RWPE1 (cell line): Measurements from ENCODE around the gene PLA2G4E.

Source experiments
- CTCF ChIA-PET: fragments of 350-600 bp; sonication (Branson Sonifier 250); formaldehyde crosslinking; extraction: SDS; loops from one replicate; lab custom pipeline; 2021; lab: Yijun Ruan, JAX
- POLR2A ChIA-PET: fragments of 400-600 bp; formaldehyde crosslinking; extraction: SDS; loops from one replicate; lab custom pipeline; 2020; ENCODE audit warnings: antibody characterized with exemption; ENCODE audit not compliant: low non-redundant PET; lab: Yijun Ruan, JAX
- DNase-seq: peaks from one replicate; pipeline ENCODE4 v3.0.0; 2012; ENCODE audit warnings: low spot score
- H3K27ac ChIP-seq: fragments of 450-650 bp; 2 replicates; pipeline ENCODE4 v1.5.1; 2017
- TF ChIP-seq, protein P1 (sequence below): fragments of 450-650 bp; conservative IDR thresholded peaks from 2 replicates; pipeline ENCODE4 v1.5.1; 2017; ENCODE audit warnings: low read depth, mild to moderate bottlenecking

Gene PLA2G4E

DNA sequence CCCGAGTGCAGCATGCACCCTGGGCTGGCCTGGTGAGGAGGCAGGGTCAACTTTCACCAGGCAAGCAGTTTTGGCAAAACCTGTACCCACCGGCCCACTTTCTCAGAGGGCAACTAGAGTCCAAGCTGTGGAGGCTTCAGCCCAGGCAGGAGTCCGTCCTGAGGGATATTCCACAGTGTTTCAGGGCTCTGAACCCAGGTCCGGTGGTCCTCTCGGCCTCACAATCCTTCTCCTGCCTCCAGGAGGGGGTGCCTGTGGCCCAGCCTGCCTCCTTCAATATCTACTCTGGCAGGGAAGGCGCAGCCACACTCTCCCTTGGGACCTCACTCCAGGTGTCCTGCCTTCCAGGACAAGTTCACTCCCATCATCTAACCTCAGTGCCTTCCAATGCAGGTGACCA is 3.9 kb downstream of the PLA2G4E start:
- ChIA-PET CTCF (no interaction called here), POLR2A (no interaction called here)
- no peak for DNase-seq
- TF ChIP-seq, protein P1, sequence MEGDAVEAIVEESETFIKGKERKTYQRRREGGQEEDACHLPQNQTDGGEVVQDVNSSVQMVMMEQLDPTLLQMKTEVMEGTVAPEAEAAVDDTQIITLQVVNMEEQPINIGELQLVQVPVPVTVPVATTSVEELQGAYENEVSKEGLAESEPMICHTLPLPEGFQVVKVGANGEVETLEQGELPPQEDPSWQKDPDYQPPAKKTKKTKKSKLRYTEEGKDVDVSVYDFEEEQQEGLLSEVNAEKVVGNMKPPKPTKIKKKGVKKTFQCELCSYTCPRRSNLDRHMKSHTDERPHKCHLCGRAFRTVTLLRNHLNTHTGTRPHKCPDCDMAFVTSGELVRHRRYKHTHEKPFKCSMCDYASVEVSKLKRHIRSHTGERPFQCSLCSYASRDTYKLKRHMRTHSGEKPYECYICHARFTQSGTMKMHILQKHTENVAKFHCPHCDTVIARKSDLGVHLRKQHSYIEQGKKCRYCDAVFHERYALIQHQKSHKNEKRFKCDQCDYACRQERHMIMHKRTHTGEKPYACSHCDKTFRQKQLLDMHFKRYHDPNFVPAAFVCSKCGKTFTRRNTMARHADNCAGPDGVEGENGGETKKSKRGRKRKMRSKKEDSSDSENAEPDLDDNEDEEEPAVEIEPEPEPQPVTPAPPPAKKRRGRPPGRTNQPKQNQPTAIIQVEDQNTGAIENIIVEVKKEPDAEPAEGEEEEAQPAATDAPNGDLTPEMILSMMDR: no peak
- H3K27ac ChIP-seq: no peak overlapping the region

DNA sequence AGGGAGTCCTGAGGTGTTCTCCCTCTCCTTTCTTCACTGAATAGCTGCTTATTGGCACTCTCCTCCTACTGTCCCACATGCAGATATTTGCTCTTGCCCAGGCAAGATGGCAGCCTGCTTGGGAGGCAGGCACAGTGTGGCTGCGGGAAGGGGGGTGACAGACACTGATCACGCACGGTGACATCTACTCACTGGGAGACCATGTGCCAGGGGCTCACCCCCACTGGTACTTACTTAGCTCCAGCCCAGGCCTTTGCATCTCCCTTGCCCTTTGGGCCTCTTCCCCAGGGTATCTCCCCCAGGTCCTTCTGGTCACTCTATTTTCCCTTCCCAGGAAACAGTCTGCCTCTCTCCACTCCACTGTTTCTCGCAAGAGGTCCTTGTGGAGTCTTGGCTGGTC is 6.4 kb downstream of the PLA2G4E start:
- TF ChIP-seq, protein P1: no peak
- ChIA-PET CTCF (interaction anchor here (0.6 to 0.7 kb wide), 2 partner anchors 79 to 452 kb away, joined by 3 read pairs; no protein-coding TSS in a partner anchor), POLR2A (no interaction called here)
- H3K27ac ChIP-seq: no peak overlapping the region
- DNase-seq: no peak

GRCh38 chr15:42012928-42013482 is 7.8 kb downstream of the PLA2G4E start:
- TF ChIP-seq, protein P1: no peak
- POLR2A ChIA-PET: no interaction called here
- H3K27ac ChIP-seq: no peak overlapping the region
- CTCF ChIA-PET: no interaction called here
- DNase-seq: no peak

GRCh38 chr15:42012241-42012640 is 8.6 kb downstream of the PLA2G4E start:
- no peak for DNase-seq
- no peak overlapping the region for H3K27ac ChIP-seq
- POLR2A ChIA-PET: no interaction called here
- TF ChIP-seq, protein P1: no peak
- CTCF ChIA-PET: interaction anchor here (1.1 kb wide), 1 partner anchor 10 kb away, joined by 3 read pairs; no protein-coding TSS in a partner anchor

- POLR2A ChIA-PET: no interaction called here
- H3K27ac ChIP-seq: 0 out of 2 replicates have a peak overlapping the region, but pooled peaks have one; percentile 4
- no peak for DNase-seq
- CTCF ChIA-PET: no interaction called here
- TF ChIP-seq, protein P1: no peak
Observed at GRCh38 chr15:42011074-42011473, 9.8 kb downstream of the PLA2G4E start.

DNA sequence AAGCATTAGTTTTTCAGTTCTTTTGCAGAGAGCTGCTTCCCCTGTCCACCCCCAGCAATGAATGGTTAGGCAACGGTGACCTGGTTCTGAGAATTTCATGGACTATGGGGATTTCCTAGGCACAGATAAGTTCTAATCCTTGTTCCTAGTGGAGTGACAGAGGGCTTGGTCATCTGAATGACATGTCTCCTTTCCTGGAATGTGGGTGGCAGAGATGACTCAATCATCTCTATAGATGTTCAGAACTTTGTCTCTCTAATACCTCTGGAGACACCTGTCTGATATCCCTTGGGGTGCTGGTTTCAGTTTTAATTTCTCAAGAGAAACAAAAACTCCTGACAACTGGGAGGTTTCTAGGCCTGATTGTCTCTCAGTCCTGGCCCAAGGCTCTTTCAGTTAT is 10.4 kb downstream of the PLA2G4E start:
- TF ChIP-seq, protein P1: no peak
- no peak overlapping the region for H3K27ac ChIP-seq
- POLR2A ChIA-PET: no interaction called here
- peak; percentile 34 for DNase-seq
- CTCF ChIA-PET: no interaction called here

- TF ChIP-seq, protein P1: no peak
- no peak overlapping the region for H3K27ac ChIP-seq
- DNase-seq: no peak
- CTCF ChIA-PET: no interaction called here
- POLR2A ChIA-PET: no interaction called here
Observed at GRCh38 chr15:42009474-42009873, 11.4 kb downstream of the PLA2G4E start.
